NCI-H69 (cell line): Measurements from ENCODE around the gene CUL3.
"Not testable (repeated sequence)": the region's sequence is repeated elsewhere in the genome, so short reads cannot be mapped to it uniquely, and the experiment has no call there.

Source experiments
- DNase-seq: peaks from one replicate; lab custom pipeline; 2025; lab: John Stamatoyannopoulos, UW

The CUL3 gene

GRCh38 chr2:224585211-224586088 is at the start of gene CUL3:
Gene CUL3 (minus strand): TSS chr2:224585363. CDS start chr2:224585009, 354 bp downstream.
- peak; percentile 99 for DNase-seq

DNA sequence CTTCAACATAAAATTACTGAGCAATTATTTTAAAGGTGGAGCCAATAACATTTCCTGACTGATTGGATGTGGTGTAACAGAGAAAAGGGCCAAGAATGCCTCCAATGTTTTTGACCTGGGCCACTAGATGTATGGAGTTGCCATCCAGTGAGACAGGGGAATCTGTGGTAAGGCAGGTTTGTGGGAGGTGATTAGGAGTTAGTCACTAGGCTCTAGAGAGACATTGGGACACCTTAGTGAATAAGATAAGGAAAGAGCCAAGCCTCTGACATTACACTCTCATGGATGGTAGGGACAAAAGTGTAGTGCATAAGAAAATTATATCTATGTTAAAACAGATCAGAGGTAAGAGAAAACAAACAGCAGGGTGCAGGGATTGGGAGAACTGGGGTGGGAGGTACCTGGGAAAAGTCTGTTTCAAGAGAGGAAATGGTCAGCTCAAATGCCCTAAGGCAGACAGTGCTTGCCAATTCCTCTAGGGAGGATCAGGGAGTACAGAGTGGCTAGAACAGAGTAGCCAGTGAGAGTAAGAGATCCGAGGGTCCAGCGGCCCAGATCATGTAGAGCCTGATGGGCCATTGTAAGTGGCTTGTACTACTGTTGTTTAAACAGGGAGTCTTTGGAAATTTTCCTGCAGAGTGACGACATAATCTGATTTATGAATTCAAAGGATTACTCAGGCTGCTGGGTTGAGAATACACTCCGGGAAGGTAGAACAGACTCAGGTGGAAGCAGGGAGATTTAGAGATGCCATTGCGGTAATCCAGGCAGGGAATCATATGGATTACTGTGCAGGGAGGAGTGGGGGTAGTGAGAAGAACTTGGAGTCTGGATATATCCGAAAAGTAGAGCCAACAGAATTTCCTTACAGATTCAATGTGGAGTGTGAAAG is 45.7 kb upstream of the CUL3 start:
- DNase-seq: peak; percentile 20

DNA sequence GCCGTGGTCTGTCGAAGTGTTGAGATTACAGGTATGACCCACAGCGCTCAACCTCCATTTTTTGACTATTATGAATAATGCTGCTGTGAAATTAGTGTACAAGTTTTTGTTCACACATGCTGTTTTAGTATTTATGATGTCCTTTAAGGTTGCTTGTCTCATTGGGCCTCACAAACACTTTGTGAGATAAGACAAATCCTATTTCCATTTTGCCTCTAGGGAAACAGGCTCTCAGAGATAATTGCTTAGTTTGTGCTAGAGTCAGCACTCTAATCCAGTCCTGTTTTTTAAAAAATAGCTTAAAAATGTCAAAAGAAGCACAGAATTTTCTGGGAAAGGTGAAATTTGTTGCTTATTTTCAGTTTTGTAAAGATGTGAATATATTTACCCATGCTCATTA is 43.3 kb upstream of the CUL3 start:
- DNase-seq: no peak

DNA sequence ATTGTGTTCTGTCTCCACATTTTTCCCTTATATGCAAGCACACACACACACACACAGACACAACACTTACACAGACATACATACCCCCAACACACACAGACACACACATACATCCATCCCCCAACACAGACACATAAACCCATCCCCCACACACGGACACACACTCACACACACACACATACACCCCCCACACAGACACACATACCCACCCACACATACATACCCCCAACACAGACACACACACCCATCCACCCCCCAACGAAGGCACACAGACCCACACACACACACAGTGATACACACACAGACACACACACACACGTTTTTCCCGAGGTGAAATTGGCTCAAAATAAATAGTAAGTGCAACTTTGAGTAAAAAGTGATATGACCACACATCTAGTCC is 41.6 kb upstream of the CUL3 start:
- DNase-seq: no peak

- peak; percentile 86 for DNase-seq
These were observed 28.6 kb upstream of the CUL3 start for GRCh38 chr2:224613543-224614286.

DNA sequence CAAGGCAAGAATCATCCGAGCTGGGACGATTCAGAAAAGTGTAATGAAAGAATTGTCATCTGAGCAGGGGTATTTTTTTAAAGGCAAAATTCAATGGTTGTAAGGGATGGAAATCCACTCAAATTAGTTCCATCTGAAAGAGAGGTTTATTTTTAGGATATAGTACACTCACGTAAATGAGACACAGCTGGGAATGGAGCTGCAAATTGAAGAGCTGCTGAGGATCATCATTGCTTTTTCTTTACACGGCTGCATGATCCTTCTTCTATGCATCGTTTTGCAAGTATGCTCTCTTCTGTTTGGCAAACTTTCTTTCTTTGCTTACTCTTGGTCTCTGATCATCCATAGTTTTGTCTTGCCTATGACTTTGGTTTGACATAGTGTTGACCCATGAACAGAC is 27.4 kb upstream of the CUL3 start:
- DNase-seq: no peak

GRCh38 chr2:224611938-224612337 is 26.8 kb upstream of the CUL3 start:
- peak; percentile 26 for DNase-seq

GRCh38 chr2:224608104-224608503 is 22.9 kb upstream of the CUL3 start:
- peak; percentile 90 for DNase-seq

DNA sequence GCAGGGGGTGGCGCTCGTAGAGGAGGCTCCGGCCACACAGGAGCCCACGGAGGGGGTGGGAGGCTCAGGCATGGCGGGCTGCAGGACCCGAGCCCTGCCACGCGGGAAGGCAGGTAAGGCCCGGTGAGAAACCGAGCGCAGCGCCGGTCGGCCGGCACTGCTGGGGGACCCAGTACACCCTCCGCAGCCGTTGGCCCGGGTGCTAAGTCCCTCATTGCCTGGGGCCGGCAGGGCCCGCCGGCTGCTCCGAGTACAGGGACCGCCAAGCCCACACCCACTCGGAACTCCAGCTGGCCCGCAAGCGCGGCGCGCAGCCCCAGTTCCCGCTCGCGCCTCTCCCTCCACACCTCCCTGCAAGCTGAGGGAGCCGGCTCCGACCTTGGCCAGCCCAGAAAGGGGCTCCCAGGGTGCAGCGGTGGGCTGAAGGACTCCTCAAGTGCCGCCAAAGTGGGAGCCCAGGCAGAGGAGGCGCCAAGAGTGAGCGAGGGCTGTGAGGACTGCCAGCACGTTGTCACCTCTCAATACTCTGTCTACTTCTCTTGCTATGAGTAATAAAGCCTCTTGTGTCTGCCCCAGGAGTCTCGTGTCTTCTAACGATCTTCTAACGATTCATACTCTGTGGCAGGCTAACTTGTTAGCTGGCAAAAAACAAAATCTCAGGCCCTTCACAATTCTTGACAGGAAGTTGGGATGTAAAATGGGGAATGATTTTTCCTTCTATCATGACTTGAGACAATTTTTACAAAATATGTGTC is 18.8 kb upstream of the CUL3 start:
- DNase-seq: not testable (repeated sequence)

GRCh38 chr2:224602778-224603375 is 17.7 kb upstream of the CUL3 start:
- DNase-seq: not testable (repeated sequence)

DNA sequence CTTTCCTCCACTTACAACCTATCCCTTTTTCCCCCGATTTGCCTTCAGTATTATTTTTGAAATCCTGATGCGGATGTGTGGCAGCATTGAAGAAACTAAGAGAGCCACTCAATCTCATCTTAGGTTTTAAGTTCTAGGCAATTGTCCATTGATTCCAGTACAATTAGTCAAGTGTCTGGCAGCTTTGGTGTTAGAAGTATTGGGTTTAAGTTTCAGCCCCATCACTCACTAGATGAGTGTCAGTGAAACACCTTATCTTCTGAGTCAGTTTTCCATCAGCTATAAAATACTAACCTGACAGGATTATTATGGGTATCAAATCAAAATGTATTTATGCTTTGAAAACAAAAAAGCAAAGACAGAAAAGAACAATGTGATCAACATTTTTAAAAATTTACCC is 16.8 kb upstream of the CUL3 start:
- DNase-seq: no peak

GRCh38 chr2:224598678-224599077 is 13.5 kb upstream of the CUL3 start:
- DNase-seq: no peak

- no peak for DNase-seq
These were observed 11.1 kb upstream of the CUL3 start for GRCh38 chr2:224596289-224596688.

- no peak for DNase-seq
These were observed 10.4 kb upstream of the CUL3 start for GRCh38 chr2:224595518-224595917.

DNA sequence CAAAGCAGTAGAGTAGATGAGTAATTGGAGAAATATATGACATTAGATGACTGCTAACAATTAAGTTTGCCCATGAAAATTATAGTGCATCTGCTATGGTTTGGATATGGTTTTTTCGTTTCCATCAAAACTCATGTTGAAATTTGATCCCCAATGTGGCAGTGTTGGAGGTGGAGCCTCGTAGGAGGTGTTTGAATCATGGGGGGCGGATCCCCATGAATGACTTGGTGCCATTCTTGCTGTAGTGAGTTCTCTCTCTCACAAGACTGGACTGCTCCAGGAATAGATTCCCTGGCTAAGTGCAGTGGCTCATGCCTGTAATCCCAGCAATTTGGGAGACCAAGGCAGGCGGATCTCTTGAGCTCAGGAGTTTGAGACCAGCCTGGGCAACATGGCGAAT is 9.7 kb upstream of the CUL3 start:
- DNase-seq: no peak

DNA sequence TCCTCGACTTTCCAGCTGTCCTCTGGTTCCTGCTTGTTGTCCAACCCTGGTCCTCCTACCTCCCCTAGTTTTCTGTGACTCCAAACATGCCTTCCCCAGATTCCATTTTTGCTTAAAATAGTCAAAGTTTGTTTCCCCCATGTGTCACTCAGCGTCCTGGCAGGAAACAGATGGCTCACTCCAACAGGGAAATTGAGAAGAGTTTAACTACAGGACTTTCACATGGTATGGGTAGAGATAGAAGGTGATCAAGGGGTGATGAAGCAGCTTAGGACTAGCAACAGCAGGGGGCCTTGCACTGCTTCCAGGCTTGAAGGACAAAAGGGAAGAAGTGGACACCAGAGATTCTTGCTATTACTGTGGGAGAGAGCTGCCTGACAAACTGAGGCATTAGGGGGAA is 6.1 kb upstream of the CUL3 start:
- DNase-seq: no peak

- DNase-seq: peak; percentile 22
These were observed 1.0 kb upstream of the CUL3 start for GRCh38 chr2:224586127-224586695.

- DNase-seq: peak; percentile 58
These were observed 365 bp downstream of the CUL3 start for GRCh38 chr2:224584785-224585210.

GRCh38 chr2:224584111-224584784 is 915 bp downstream of the CUL3 start:
- peak; percentile 55 for DNase-seq

- DNase-seq: not testable (repeated sequence)
These were observed 2.1 kb downstream of the CUL3 start for GRCh38 chr2:224583033-224583432.
